ENCODE measurements around the gene TTC17. TPM values are rescaled to one million over a fixed set of nuclear protein-coding genes. Genes with fewer than 3 reads are reported as not detected.

TTC17 gene
- total RNA-seq, 1 experiment from 2014 or later, result 175 TPM

- no peak overlapping the region for H3K4me3 ChIP-seq (ENCODE audit: low read depth, low read length, poor library complexity, severe bottlenecking)
- H3K9me3 ChIP-seq (ENCODE audit: low read depth, low read length, poor library complexity, severe bottlenecking), result no peaks in the 10 kb centered on the region
- no peak overlapping the region for H3K27ac ChIP-seq (ENCODE audit: low read depth, low read length, poor library complexity, severe bottlenecking)
- H3K4me1 ChIP-seq (ENCODE audit: insufficient read depth, low read length, poor library complexity, severe bottlenecking), result no peaks in the 10 kb centered on the region
- TF ChIP-seq EZH2 (IDR thresholded peaks at IDR 0.05; ENCODE audit: borderline replicate concordance, low read depth, low read length, poor library complexity, severe bottlenecking) (no peak), CTCF (conservative IDR thresholded peaks at IDR 0.05; ENCODE audit: low read depth, low read length) (no peak)
- no TSS peak for BruUV-seq (replicated peaks)
- ChIA-PET POLR2A (ENCODE audit: low non-redundant PET) (no interaction called here), CTCF (no interaction called here)
- peak; percentile 27 for DNase-seq (ENCODE audit: low spot score)
- no peaks in the 10 kb centered on the region for H3K27me3 ChIP-seq (replicated peaks; ENCODE audit: insufficient read depth, low read depth, low read length, poor library complexity)
- intact Hi-C loops (cut with micrococcal nuclease; ENCODE audit: unreplicated experiment), result no loop called here
- H3K36me3 ChIP-seq (ENCODE audit: insufficient read depth, low read length, poor library complexity, severe bottlenecking), result peaks cover 20% of the 10 kb centered on the region
These were observed 17.9 kb downstream of the TTC17 start for GRCh38 chr11:43376594-43376993.

- no peaks in the 10 kb centered on the region for H3K9me3 ChIP-seq (ENCODE audit: low read depth, low read length, poor library complexity, severe bottlenecking)
- TF ChIP-seq CTCF (conservative IDR thresholded peaks at IDR 0.05; ENCODE audit: low read depth, low read length) (no peak), EZH2 (IDR thresholded peaks at IDR 0.05; ENCODE audit: borderline replicate concordance, low read depth, low read length, poor library complexity, severe bottlenecking) (no peak)
- no peak overlapping the region for H3K27ac ChIP-seq (ENCODE audit: low read depth, low read length, poor library complexity, severe bottlenecking)
- no TSS peak for BruUV-seq (replicated peaks)
- ChIA-PET CTCF (no interaction called here), POLR2A (ENCODE audit: low non-redundant PET) (no interaction called here)
- no peak overlapping the region for H3K4me3 ChIP-seq (ENCODE audit: low read depth, low read length, poor library complexity, severe bottlenecking)
- no peaks in the 10 kb centered on the region for H3K4me1 ChIP-seq (ENCODE audit: insufficient read depth, low read length, poor library complexity, severe bottlenecking)
- H3K36me3 ChIP-seq (ENCODE audit: insufficient read depth, low read length, poor library complexity, severe bottlenecking), result peaks cover 19% of the 10 kb centered on the region
- no peaks in the 10 kb centered on the region for H3K27me3 ChIP-seq (replicated peaks; ENCODE audit: insufficient read depth, low read depth, low read length, poor library complexity)
- DNase-seq (ENCODE audit: low spot score), result no peak
- intact Hi-C loops (cut with micrococcal nuclease; ENCODE audit: unreplicated experiment), result no loop called here
These were observed 18.7 kb downstream of the TTC17 start for GRCh38 chr11:43377389-43377788.

- H3K4me1 ChIP-seq (ENCODE audit: insufficient read depth, low read length, poor library complexity, severe bottlenecking), result no peaks in the 10 kb centered on the region
- no peaks in the 10 kb centered on the region for H3K27me3 ChIP-seq (replicated peaks; ENCODE audit: insufficient read depth, low read depth, low read length, poor library complexity)
- POLR2A ChIA-PET (ENCODE audit: low non-redundant PET), result no interaction called here
- TF ChIP-seq EZH2 (IDR thresholded peaks at IDR 0.05; ENCODE audit: borderline replicate concordance, low read depth, low read length, poor library complexity, severe bottlenecking), result no peak
- TF ChIP-seq CTCF (conservative IDR thresholded peaks at IDR 0.05; ENCODE audit: low read depth, low read length), result no peak
- no peak overlapping the region for H3K4me3 ChIP-seq (ENCODE audit: low read depth, low read length, poor library complexity, severe bottlenecking)
- H3K36me3 ChIP-seq (ENCODE audit: insufficient read depth, low read length, poor library complexity, severe bottlenecking), result peaks cover 18% of the 10 kb centered on the region
- BruUV-seq (replicated peaks), result no TSS peak
- intact Hi-C loops (cut with micrococcal nuclease; ENCODE audit: unreplicated experiment), result no loop called here
- H3K9me3 ChIP-seq (ENCODE audit: low read depth, low read length, poor library complexity, severe bottlenecking), result no peaks in the 10 kb centered on the region
- H3K27ac ChIP-seq (ENCODE audit: low read depth, low read length, poor library complexity, severe bottlenecking), result no peak overlapping the region
- no peak for DNase-seq (ENCODE audit: low spot score)
- CTCF ChIA-PET, result no interaction called here
These were observed 20.2 kb downstream of the TTC17 start for GRCh38 chr11:43378897-43379296.

Data from A673 (cell line).